DMS53 treated with DMSO at 0.1 percent for 48 hours (cell line): ENCODE results near the gene NLRP7.
"Not testable (repeated sequence)": the region's sequence is repeated elsewhere in the genome, so short reads cannot be mapped to it uniquely, and the experiment has no call there.

Experiments used
- DNase-seq: peaks from one replicate; lab custom pipeline; 2025; ENCODE audit not compliant: unreplicated experiment; lab: John Stamatoyannopoulos, UW

Gene NLRP7

DNA sequence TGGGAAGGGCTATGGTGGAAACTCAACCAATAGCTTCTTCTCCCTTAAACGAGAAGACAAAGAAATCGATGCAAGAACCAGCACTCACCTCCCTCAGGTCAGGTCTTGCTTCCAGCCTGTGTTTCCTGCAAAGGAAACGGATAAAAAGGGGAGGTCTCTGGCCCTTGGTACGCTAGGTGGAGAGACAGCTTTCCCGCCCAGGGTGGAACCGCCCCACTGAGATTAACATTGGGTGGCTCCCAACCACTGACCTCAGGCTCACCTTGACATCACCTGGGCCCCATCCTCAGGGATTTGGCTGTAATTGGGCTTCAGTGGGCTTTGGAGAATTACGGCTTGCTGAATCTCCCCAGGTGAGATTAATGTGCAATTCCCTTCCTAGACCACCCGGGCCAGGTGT, at the start of gene NLRP7:
TSS of gene NLRP7 (minus strand) at position 150 of the 400 bp plus-strand sequence.
- no peak for DNase-seq

- DNase-seq = no peak
These were observed 48.2 kb upstream of the NLRP7 start for GRCh38 chr19:54995561-54995960.

DNA sequence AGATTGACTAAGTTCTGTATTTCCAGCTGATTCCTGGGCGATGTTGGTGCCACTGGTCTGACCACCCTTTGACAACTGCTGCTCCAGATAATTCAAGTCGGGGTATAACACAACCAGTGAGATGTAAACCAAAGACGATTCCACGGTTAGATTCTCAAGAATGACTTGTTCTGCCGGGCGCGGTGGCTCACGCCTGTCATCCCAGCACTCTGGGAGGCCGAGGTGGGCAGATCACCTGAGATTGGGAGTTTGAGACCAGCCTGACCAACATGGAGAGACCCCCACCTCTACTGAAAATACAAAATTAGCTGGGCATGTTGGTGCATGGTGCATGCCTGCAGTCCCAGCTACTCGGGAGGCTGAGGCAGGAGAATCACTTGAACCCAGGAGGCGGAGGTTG, 42.2 kb upstream of the NLRP7 start:
- DNase-seq = not testable (repeated sequence)

GRCh38 chr19:54982562-54982961, 35.2 kb upstream of the NLRP7 start:
- not testable (repeated sequence) for DNase-seq

- DNase-seq = not testable (repeated sequence)
These were observed 26.1 kb upstream of the NLRP7 start for GRCh38 chr19:54973229-54974090.

- not testable (repeated sequence) for DNase-seq
These were observed 24.1 kb upstream of the NLRP7 start for GRCh38 chr19:54971446-54971845.

DNA sequence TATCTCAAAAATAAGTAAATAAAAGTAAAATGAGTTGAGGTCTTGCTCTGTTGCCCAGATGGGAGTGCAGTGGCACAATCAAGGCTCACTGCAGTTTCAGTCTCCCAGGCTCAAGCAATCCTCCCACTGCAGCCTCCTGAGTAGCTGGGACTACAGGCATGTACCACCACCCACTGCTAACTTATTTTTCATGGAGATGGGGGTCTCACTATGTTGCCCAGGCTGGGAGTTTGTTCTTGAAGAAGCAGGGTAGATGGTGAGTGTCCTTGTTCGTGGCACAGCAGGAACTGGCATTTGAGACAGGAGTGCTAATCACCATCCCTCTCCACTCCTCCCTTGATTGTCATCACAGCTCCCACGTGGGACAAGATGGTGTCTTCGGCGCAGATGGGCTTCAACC, 22.3 kb upstream of the NLRP7 start:
- DNase-seq = no peak

DNA sequence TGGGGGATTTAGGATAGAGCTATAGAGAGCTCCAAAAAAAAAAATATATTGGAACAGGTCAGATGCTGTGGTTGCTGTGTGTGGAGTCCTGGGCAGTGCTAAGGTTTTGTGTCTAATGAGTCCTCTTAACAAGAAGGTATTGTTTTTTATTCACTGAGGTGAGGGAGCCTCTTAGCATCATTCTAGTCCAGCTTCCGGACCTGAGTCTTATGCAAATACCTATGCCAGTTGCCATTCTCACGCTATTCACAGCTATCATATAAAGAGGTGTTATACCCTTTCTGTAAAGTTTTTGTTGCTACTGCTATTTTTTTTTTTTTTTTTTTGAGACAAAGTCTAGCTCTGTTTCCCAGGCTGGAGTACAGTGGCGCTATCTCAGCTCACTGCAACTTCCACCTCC, 20.3 kb upstream of the NLRP7 start:
- no peak for DNase-seq

DNA sequence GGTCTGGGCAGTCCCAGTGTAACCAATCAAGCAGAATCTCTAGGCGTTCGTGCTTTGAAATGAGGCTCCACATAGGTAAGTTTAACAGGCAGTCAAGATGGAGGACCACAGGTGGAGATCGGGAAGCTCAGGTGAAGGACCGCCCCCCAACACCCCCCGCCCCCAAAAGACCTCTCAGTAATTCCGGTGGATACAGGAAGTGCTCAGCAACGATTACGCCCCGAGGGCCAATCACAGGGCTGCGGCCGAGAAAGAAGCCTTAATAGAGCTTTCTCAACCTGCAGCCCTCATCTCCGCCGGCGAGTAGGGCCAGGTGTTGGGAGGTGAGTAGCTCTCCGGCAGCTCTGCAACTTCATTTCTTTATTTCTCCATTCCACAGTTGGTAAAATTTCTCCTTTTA, 17.7 kb upstream of the NLRP7 start:
- not testable (repeated sequence) for DNase-seq

GRCh38 chr19:54959840-54960239, 12.5 kb upstream of the NLRP7 start:
- no peak for DNase-seq

DNA sequence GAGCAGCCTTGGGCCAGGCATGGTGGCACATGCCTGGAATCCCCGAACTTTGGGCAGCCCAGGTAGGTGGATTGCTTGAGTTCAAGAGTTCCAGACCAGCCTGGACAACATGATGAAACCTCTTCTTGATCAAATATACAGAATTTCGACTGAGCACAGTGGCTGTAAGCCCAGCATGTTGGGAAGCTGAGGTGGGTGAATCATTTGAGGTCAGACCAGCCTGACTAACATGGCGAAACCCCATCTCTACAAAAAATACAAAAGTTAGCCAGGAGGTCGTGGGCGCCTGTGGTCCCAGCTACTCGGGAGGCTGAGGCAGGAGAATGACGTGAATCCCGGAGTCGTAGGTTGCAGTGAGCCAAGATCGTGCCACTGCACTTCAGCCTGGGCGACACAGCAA, 8.0 kb upstream of the NLRP7 start:
- no peak for DNase-seq

GRCh38 chr19:54953345-54953713, 6.0 kb upstream of the NLRP7 start:
- DNase-seq = not testable (repeated sequence)

DNA sequence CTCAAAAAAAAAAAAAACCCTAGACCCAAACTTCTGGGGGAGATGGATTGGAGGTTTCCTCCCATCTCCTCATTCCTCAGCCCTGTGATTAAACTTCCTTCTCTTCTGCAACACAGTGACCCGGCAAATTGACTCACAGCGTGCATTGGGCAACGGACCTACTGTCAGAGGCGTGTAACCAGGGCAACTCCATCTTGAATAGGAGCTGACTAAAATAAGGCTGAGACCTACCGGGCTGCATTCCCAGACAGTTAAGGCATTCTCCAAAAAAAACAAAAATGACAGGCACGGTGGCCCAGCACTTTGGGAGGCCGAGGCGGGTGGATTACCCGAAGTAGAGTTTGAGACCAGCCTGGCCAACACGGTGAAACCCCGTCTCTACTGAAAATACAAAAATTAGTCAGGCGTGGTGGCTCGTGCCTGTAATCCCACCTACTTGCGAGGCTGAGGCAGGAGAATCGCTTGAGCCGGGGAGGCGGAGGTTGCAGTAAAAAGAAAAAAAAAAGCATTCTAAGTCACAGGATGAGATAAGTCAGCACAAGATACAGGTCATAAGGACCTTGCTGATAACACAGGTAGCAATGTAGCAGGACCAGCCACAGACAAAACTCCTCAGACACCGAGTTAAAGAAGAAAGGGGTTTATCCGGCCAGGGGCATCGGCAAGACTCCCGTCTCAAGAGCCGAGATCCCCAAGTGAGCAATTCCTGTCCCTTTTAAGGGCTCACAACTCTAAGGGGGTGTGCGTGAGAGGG, 5.4 kb upstream of the NLRP7 start:
- no peak for DNase-seq

DNA sequence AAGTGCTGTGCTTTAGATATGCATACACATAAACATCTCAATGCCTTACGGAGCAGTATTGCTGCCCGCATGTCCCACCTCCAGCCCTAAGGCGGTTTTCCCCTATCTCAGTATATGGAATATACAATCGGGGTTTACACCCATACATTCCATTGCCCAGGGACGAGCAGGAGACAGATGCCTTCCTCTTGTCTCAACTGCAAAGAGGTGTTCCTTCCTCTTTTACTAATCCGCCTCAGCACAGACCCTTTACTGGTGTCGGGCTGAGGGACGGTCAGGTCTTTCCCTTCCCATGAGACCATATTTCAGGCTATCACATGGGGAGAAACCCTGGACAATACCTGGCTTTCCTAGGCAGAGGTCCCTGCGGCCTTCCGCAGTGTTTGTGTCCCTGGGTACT, 3.2 kb upstream of the NLRP7 start:
- not testable (repeated sequence) for DNase-seq

DNA sequence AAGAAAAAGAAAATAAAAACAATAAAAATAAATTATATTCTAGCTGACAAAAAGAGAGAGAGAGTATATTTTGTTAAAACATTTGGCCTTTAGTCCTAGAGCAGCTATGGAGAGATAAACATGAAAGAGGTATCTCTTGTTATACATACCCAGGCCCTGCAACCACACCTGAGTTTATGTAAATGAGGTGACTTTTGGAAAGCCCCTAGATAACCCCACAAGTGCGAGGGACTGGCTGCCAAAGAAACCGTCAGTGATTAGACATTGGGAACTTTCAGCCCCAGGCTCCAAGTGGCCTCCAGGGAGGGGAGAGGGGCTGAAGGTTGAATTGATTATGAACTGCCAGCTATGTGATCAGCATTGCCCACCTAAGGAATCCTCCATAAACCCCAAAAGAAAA, 2.1 kb upstream of the NLRP7 start:
- DNase-seq = no peak

- not testable (repeated sequence) for DNase-seq
These were observed 3.5 kb downstream of the NLRP7 start for GRCh38 chr19:54943772-54944361.

GRCh38 chr19:54939538-54939937, 7.8 kb downstream of the NLRP7 start:
- DNase-seq = not testable (repeated sequence)

- DNase-seq = no peak
These were observed 8.4 kb downstream of the NLRP7 start for GRCh38 chr19:54938906-54939305.

- no peak for DNase-seq
These were observed 9.4 kb downstream of the NLRP7 start for GRCh38 chr19:54937926-54938325.

- DNase-seq = peak; percentile 1
These were observed 19.0 kb downstream of the NLRP7 start for GRCh38 chr19:54928299-54928698.

DNA sequence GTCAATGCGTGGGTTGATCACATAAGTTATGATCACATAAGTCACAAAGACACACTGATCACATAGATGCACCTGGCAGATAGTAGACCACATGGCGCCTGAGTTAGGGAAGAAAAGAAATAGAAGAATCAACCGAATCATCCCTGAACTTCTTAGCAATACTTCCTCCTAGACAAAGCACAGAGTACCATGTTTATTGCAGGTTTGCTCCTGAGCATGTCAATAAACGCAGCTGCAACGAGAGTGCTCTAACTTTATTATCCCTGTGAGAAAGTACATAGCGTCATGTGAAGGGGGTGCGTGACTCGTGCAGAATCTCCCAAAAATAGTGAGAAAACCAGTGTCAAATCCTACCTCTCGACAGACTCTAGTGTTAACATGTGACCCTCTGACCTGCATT, 24.1 kb downstream of the NLRP7 start:
- no peak for DNase-seq

DNA sequence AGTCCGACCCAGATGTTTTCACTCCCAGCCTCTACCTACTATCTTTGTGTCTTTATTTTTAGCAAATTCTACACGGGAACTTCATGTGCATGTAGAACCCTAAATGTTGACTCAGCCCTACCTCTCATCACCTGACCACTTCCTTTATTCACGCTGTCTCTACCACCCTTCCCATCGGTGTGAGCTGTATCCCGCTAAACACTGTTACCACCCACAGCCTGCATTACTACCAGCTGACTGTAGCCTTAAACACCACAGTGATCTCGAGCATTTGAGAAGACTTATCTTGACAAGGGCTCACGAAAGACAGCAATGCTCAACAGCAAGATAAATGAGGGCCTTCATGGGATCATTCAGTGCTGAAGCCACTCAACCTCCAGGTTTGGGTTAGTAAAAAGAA, 26.2 kb downstream of the NLRP7 start:
- DNase-seq = no peak
